Naive thymus-derived CD8-positive, alpha-beta T cell (primary cell): ENCODE results near the gene ANKDD1B. TPM values are rescaled to one million over a fixed set of nuclear protein-coding genes. Genes with fewer than 3 reads are reported as not detected.
A peak's percentile ranks its signal among the peaks of the same experiment; 100 is the strongest.

ENCODE experiments used
- ATAC-seq, 2 donors: fragments of 150-1000 bp; cut with Tn5 transposase in 1 of 2; sonication (Bioruptor Pico), chemical (Tn5 transposase) in 1 of 2; 1 replicate in 1 of 2; 2 replicates in 1 of 2; pipeline ENCODE4 v1.10.0; 2021; ENCODE audit warnings: mild to moderate bottlenecking in 2 of 2, moderate library complexity in 2 of 2
- POLR2A ChIA-PET: fragments of 350-600 bp; sonication (Branson Sonifier 250); formaldehyde crosslinking; loops from one replicate; lab custom pipeline; 2021; ENCODE audit warnings: antibody characterized with exemption; lab: Charles Lee
- DNase-seq, 10 donors: peaks; one replicate each; pipeline versions ENCODE4 v3.0.0 to v3.0.0-alpha.2; 2020 to 2022
- H3K27ac Mint-ChIP-seq, 10 donors: one replicate each; pipeline ENCODE4 v1.8.0; 2020 to 2022; ENCODE audit warnings: mild to moderate bottlenecking in 10 of 10, mixed read lengths in 10 of 10, moderate library complexity in 4 of 10, inconsistent platforms in 1 of 10
- H3K27me3 Mint-ChIP-seq, 5 donors: one replicate each; pipeline ENCODE4 v1.8.0; 2021 to 2022; ENCODE audit warnings: mixed read lengths in 5 of 5
- H3K36me3 Mint-ChIP-seq, 3 donors: one replicate each; pipeline ENCODE4 v1.8.0; 2020 to 2022; ENCODE audit warnings: mixed read lengths in 3 of 3, mild to moderate bottlenecking in 2 of 3, inconsistent platforms in 1 of 3
- H3K4me1 Mint-ChIP-seq, 4 donors: one replicate each; pipeline ENCODE4 v1.8.0; 2021 to 2022; ENCODE audit warnings: mixed read lengths in 4 of 4
- H3K4me3 Mint-ChIP-seq, 10 donors: one replicate each; pipeline ENCODE4 v1.8.0; 2020 to 2022; ENCODE audit warnings: mild to moderate bottlenecking in 10 of 10, mixed read lengths in 10 of 10, moderate library complexity in 6 of 10, inconsistent platforms in 1 of 10
- H3K9me3 Mint-ChIP-seq, 9 donors: one replicate each; pipeline ENCODE4 v1.8.0; 2020 to 2022; ENCODE audit warnings: mixed read lengths in 9 of 9, mild to moderate bottlenecking in 3 of 9, inconsistent platforms in 1 of 9, moderate library complexity in 1 of 9
- polyA plus RNA-seq, 3 donors: library from polyadenylated mRNA; unstranded; fragments of 300-500 nt; fragmentation: Illumina TruSeq; gene quantifications; one replicate each; pipeline ENCODE4 v1.2.3, GENCODE V29; 2021
- total RNA-seq, 8 experiments: library from RNA in 2 of 8; stranded (reverse) in 2 of 8; gene quantifications; one replicate each; pipeline ENCODE4 v1.2.3 and lab custom pipeline; 2021 to 2026

The ANKDD1B gene
- total and polyA plus RNA-seq, 5 experiments from 2014 or later = 0.27 to 0.75 (median 0.39) TPM

DNA sequence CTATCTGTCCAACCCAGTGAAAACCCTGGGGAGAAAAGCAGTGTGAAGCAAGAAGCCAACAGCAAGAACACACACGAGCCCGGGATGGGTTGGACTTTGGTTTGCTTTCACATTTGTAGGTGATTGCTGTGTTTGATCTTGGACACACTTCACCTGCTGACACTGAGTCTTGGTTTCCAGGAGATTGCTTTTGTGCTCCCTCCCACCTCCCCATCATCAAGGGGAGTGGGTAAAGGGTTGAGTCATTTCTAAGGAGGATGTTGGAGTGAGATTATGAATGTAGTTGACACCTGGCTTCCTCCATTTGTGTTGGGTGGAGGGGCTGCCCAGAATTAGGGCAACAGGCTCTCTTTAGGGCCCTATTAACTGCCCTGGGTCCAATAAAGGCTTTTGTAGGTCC lies 37.5 kb downstream of the ANKDD1B start:
- H3K27ac Mint-ChIP-seq = no peak overlapping the region
- peaks cover 0 to 9% (median 2%) of the 10 kb centered on the region in 9 donors for H3K9me3 Mint-ChIP-seq
- POLR2A ChIA-PET = no interaction called here
- peaks cover 0 to 2% (median 0%) of the 10 kb centered on the region in 4 donors for H3K4me1 Mint-ChIP-seq
- DNase-seq (no peak), ATAC-seq (no peak)
- no peaks in the 10 kb centered on the region for H3K36me3 Mint-ChIP-seq
- H3K4me3 Mint-ChIP-seq = no peak overlapping the region
- no peaks in the 10 kb centered on the region for H3K27me3 Mint-ChIP-seq

DNA sequence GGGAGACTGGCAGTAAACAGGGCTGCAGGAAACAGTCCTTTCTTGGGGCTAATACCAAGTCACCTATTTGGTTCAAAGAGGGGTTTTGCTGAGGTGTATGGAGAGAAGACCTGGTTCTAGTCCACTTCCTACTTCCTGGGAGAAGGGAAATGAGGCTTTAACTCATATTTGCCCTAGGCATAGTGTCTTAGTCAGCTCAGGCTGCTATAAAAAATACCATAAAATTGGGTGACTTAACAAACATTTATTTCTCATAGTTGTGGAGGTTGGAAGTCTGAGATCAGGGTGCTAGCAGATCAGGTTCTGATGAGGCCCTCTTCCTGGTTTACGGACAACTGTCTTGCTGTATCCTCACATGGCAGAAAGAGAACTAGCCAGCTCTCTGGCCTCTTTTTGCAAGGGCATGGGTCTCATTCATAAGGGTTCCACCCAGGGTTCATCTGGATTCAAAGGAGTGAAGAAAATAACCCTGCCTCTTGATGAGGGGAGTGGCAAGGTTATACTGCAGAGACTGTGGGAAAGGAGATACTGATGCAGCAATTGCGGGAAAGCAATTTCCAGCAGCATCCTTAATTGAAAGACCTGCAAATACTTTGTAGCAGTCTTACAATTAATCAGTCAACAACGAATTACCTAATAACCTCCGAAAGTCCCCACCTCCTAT lies 40.5 kb downstream of the ANKDD1B start:
- Mint-ChIP-seq H3K27ac (no peak overlapping the region), H3K27me3 (peaks cover 0 to 9% (median 1%) of the 10 kb centered on the region in 5 donors), H3K4me1 (peaks cover 0 to 4% (median under 1%) of the 10 kb centered on the region in 4 donors), H3K36me3 (no peaks in the 10 kb centered on the region), H3K9me3 (peaks cover 0 to 9% (median 2%) of the 10 kb centered on the region in 9 donors), H3K4me3 (no peak overlapping the region)
- ATAC-seq (no peak), DNase-seq (no peak)
- POLR2A ChIA-PET = no interaction called here

DNA sequence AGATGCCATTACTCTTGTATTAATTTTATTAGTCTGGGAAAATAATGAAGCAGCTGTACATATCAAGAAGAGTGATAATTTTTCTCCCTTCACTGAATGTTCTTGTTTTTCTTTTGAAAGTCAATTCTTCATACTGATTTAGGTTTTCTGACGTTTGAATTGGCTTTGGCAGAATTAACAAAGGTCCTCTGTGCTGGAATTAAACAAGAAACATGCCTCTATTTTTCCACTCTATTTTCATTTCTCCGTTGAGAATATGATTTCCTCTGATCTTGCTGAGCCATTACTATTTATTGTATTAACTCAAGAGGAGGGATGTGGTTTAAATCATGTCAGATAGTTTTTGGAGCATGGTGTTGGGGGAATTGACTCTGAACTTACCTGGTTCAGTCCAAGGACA lies 42.3 kb downstream of the ANKDD1B start:
- peaks cover 0 to 2% (median under 1%) of the 10 kb centered on the region in 4 donors for H3K4me1 Mint-ChIP-seq
- H3K9me3 Mint-ChIP-seq = peaks cover 0 to 6% (median 0%) of the 10 kb centered on the region in 9 donors
- H3K27ac Mint-ChIP-seq = no peak overlapping the region
- H3K4me3 Mint-ChIP-seq = no peak overlapping the region
- POLR2A ChIA-PET = no interaction called here
- DNase-seq (no peak), ATAC-seq (no peak)
- H3K36me3 Mint-ChIP-seq = no peaks in the 10 kb centered on the region
- H3K27me3 Mint-ChIP-seq = peaks cover 0 to 9% (median 1%) of the 10 kb centered on the region in 5 donors

DNA sequence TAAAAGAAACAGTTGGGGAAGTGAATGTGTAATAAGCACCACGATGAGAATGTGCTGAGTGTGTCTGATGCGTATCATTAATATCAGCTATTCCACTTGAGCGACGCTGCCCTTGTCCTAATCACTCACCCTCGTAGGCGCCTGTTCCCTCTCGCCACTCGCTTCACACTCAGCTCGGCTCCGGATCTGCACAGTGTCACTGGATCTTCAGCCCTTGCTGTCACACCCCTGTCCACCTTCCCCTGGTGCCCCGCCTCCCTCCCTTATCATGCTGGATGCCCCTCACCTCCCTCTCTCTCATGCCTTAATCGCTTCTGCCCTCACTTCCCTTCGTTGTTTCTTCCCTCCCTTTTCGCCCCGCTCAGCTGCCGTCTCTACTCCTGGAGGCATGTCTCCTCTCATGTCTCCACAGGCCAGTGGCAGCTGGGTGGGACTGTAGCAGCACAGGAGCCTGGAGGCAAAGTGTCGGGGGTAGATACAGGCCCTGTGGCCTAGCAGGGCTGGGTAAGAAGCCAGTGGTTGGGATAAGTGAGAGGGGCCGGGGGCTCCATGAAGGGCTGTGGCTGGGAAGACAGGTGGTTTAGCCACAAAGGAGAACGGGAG lies 43.5 kb downstream of the ANKDD1B start:
- POLR2A ChIA-PET = no interaction called here
- H3K36me3 Mint-ChIP-seq = no peaks in the 10 kb centered on the region
- H3K4me1 Mint-ChIP-seq = peaks cover 0 to 2% (median under 1%) of the 10 kb centered on the region in 4 donors
- peaks cover 0 to 9% (median 1%) of the 10 kb centered on the region in 5 donors for H3K27me3 Mint-ChIP-seq
- no peaks in the 10 kb centered on the region for H3K9me3 Mint-ChIP-seq
- no peak overlapping the region for H3K27ac Mint-ChIP-seq
- no peak overlapping the region for H3K4me3 Mint-ChIP-seq
- no peak for DNase-seq
- ATAC-seq = no peak

DNA sequence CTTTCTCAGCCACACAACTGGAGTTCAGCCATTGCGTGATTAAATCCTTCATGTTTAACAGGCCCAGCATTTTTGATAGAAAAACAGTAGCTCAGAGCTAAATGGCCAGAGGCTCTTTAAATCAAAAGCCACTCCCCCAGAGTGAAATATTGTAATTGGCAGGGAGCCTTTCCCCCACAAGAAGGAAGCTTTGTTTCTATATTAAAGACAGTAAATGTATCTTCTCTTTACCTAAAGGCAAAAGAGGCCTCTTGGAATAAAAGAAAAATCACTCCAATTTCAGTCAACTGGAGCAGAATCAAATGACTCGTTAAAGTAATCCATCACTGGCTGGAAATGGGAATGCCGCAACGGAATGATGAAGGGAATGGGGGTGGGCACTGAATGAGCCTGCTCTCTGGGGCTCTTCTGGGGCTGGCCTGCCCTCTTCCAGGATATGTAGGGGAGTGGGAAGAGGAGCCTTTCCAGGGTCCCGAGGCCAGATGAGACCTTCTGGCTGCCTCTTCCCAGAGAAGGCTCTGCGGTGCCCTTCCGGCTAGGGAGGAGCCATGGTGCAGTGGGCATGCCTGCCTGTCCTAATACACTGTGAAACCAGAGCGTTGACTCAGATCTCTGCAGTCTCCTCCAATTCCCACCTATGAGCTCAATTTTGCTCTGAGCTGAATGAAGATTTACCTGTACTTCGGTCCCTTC lies 45.2 kb downstream of the ANKDD1B start:
- Mint-ChIP-seq H3K27ac (peak overlapping the region in 2 of 10 donors; percentile 4 to 29), H3K4me3 (peak overlapping the region in 9 of 10 donors; percentile 48 to 74 (median 54)), H3K4me1 (peaks cover 0 to 2% (median under 1%) of the 10 kb centered on the region in 4 donors), H3K36me3 (no peaks in the 10 kb centered on the region), H3K27me3 (peaks cover 0 to 9% (median 1%) of the 10 kb centered on the region in 5 donors), H3K9me3 (no peaks in the 10 kb centered on the region)
- POLR2A ChIA-PET = no interaction called here
- no peak for DNase-seq
- no peak for ATAC-seq

DNA sequence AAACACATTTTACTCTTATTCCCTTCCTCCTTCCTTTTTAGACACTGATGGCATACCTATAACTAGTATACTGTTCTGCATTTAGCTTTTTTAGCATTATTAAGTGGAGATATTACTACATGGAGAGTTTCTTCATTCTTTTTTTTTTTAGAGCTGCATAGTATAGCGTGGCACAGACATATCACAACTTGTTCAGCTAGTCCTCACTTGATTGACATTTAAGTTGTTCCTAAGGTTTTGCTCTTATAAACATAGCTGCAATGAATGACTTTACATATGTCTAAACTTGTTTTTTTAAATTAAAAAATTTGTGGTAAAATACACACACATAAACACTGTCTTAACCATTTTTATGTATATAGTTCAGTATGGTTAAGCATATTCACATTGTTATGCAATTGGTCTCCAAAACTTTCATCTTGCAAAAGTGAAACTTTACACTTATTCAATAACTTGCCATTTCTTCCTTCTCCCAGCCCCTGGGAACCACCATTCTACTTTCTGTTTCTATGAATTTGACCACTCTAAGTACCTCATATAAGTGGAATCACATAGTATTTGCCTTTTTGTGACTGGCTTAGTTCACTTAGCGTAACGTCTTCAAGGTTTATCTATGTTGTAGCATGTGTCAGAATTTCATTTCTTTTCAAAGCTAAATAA lies 48.7 kb downstream of the ANKDD1B start:
- H3K9me3 Mint-ChIP-seq = no peaks in the 10 kb centered on the region
- H3K4me3 Mint-ChIP-seq = no peak overlapping the region
- H3K4me1 Mint-ChIP-seq = peaks cover 0 to 2% (median 0%) of the 10 kb centered on the region in 4 donors
- H3K27me3 Mint-ChIP-seq = peaks cover 0 to 3% (median 0%) of the 10 kb centered on the region in 5 donors
- no peak overlapping the region for H3K27ac Mint-ChIP-seq
- no peak for DNase-seq
- POLR2A ChIA-PET = no interaction called here
- no peaks in the 10 kb centered on the region for H3K36me3 Mint-ChIP-seq
- ATAC-seq = no peak

DNA sequence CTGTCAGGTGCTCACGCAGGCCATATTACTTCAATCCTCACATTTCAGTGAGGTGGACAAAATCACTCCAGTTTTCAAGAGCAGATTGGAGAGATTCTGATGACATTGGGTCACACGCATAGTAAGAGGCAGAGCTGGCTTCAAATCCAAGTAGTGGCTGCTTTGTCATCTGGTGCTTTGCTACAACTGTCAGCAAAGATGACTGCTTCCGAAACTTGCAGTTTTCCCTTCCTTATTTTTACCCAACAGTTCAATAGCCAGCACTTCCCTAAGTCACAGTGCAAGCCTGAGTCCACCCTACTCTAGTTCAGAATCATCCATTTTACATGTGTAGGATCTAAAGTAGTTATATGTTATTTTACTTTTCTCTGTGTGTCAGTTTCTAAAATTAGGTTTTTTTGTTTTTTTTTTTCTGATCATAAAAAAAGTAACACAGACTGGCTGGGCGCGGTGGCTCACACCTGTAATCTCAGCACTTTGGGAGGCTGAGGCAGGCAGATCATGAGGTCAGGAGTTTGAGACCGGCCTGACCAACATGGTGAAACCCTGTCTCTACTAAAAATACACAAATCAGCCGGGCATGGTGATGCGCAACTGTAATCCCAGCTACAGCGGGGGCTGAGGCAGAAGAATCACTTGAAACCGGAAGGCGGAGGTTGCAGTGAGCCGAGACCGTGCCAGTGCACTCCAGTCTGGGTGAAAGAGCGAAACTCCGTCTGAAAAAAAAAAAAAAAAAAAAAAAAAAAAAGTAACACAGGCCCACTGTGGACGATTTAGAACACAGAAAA lies 49.6 kb downstream of the ANKDD1B start:
- H3K4me1 Mint-ChIP-seq = peaks cover 0 to 2% (median 0%) of the 10 kb centered on the region in 4 donors
- no peak overlapping the region for H3K4me3 Mint-ChIP-seq
- no peaks in the 10 kb centered on the region for H3K27me3 Mint-ChIP-seq
- H3K36me3 Mint-ChIP-seq = no peaks in the 10 kb centered on the region
- DNase-seq (no peak), ATAC-seq (no peak)
- no peak overlapping the region for H3K27ac Mint-ChIP-seq
- POLR2A ChIA-PET = no interaction called here
- no peaks in the 10 kb centered on the region for H3K9me3 Mint-ChIP-seq

DNA sequence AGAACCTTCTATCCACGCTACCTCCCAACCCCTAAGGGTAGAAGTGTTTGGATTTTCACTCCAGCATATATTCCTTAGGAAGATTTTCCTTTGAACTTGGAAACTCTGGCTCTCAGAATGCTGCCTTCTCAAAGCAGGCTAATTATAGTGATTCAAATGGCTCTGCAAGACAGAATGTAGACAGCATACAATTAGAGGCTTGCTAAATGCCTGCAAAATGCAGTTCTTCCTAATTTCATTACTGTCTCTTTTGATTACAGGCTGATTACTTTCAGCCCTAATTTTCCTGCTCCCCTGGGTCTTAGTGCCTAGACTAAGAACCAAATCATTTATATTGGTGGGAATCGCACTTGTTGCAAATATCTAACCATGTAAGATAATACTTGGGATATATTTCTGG lies 50.8 kb downstream of the ANKDD1B start:
- H3K4me1 Mint-ChIP-seq = no peaks in the 10 kb centered on the region
- H3K4me3 Mint-ChIP-seq = no peak overlapping the region
- no peaks in the 10 kb centered on the region for H3K9me3 Mint-ChIP-seq
- DNase-seq = no peak
- POLR2A ChIA-PET = interaction anchor here (0.7 kb wide), 1 partner anchor 292 kb away, joined by 6 read pairs; no protein-coding TSS in a partner anchor
- no peak overlapping the region for H3K27ac Mint-ChIP-seq
- peaks cover 0 to 5% (median 0%) of the 10 kb centered on the region in 5 donors for H3K27me3 Mint-ChIP-seq
- no peaks in the 10 kb centered on the region for H3K36me3 Mint-ChIP-seq
- ATAC-seq = no peak

DNA sequence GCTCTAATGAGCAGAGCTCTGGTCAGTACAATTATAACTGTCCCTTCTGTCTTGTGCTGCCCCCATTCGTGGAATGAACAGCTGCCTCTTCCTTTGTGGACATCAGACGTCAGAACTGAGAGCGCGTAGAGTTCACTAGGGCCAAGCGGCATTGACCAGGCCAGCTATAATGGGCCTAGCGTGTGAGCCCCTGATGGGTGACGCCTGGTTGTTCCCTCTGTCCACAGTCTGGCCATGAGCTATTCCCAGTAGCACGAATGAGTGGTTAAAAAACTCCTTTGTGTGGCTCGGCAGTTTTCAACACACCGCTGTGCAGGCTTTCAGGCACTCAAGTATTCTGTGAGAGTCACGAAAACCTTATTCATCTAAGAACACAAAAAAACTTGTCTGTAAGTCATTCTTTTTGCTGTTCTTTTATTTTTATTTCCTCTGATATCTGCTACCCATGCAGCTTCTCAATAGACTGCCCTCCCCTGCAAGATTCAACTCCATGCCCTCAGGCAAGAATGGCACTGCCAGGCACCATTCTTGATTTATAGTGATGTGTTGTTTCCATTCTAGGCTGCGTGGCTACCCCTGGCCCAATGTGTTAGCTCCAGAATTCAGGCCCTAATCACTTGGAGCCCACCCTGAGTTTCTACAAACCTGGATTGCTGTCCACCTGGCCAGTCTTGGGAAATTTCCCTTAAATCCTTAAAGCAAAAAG lies 52.5 kb downstream of the ANKDD1B start:
- ATAC-seq = no peak
- H3K36me3 Mint-ChIP-seq = no peaks in the 10 kb centered on the region

DNA sequence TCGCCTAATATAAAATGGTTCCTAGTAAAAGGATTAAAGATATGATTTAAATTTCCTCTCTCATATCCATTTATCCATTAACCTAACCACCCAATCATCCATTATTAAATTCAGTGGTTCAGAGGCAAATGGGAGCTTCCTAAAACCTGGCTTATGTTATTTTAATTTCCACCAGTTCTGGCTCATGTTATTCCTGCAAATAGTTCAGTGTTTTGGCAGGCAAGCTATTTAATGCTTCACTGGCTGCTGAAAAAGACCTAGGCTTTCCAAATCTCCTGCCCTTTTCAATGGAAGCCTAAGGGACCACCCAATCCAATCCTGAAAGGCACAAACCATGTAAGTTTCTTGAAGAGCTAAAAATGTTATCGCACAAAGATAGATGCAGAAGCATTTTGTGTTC lies 53.7 kb downstream of the ANKDD1B start:
- ATAC-seq = no peak
- peaks cover 0 to 7% (median 0%) of the 10 kb centered on the region in 5 donors for H3K27me3 Mint-ChIP-seq
- H3K36me3 Mint-ChIP-seq = no peaks in the 10 kb centered on the region
- POLR2A ChIA-PET = no interaction called here
- DNase-seq = no peak
- H3K9me3 Mint-ChIP-seq = no peaks in the 10 kb centered on the region
- no peak overlapping the region for H3K27ac Mint-ChIP-seq
- peaks cover 7 to 18% (median 15%) of the 10 kb centered on the region in 4 donors for H3K4me1 Mint-ChIP-seq
- no peak overlapping the region for H3K4me3 Mint-ChIP-seq

More for the DNA sequence above, 52.5 kb downstream of the ANKDD1B start:
- H3K27ac Mint-ChIP-seq = no peak overlapping the region
- H3K4me3 Mint-ChIP-seq = no peak overlapping the region
- H3K9me3 Mint-ChIP-seq = no peaks in the 10 kb centered on the region
- POLR2A ChIA-PET = no interaction called here
- H3K27me3 Mint-ChIP-seq = peaks cover 0 to 7% (median 0%) of the 10 kb centered on the region in 5 donors
- H3K4me1 Mint-ChIP-seq = peaks cover 2 to 9% (median 6%) of the 10 kb centered on the region in 4 donors
- DNase-seq = no peak

DNA sequence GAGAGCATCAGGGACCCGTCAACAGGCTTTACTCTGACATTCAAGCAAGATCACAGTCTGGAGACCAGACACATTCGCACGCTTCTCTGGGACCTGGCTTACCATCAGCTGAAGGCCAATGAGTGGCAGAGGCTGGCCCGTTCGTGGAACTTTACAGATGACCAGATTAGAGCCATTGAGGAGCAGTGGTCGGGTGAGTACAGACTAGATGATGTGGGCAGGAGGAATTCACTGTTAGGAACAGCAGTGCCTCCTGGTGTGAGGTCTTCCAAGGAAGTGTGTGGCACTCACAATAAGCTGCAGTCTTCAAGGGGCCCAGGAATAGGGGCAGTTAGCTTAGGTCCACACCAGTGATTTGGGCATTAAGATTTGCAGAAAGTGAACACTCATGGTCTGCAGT lies 55.5 kb downstream of the ANKDD1B start:
- peaks cover 0 to 7% (median 0%) of the 10 kb centered on the region in 5 donors for H3K27me3 Mint-ChIP-seq

More for the DNA sequence above, 55.5 kb downstream of the ANKDD1B start:
- peaks cover 0 to 4% (median 0%) of the 10 kb centered on the region in 3 donors for H3K36me3 Mint-ChIP-seq
- DNase-seq (no peak), ATAC-seq (no peak)
- no peak overlapping the region for H3K4me3 Mint-ChIP-seq
- peaks cover 7 to 18% (median 15%) of the 10 kb centered on the region in 4 donors for H3K4me1 Mint-ChIP-seq
- no peaks in the 10 kb centered on the region for H3K9me3 Mint-ChIP-seq
- POLR2A ChIA-PET = no interaction called here
- H3K27ac Mint-ChIP-seq = no peak overlapping the region
